Liver (tissue), 9 donors: ENCODE data around the gene ALCAM. TPM values are rescaled to one million over a fixed set of nuclear protein-coding genes. Genes with fewer than 3 reads are reported as not detected.

ENCODE experiments used
- DNase-seq: peaks from one replicate; pipeline ENCODE4 v3.0.0-alpha.2; 2017; ENCODE audit warnings: low spot score
- H3K27ac ChIP-seq, 2 donors: one replicate each; pipeline ENCODE4 v1.7.0; 2013; ENCODE audit warnings: inconsistent platforms in 2 of 2, low read length in 2 of 2, control low read depth in 1 of 2, low read depth in 1 of 2, mild to moderate bottlenecking in 1 of 2
- H3K27me3 ChIP-seq, 4 donors: one replicate each; pipeline versions ENCODE4 v1.6.1 to v1.7.0; 2013; ENCODE audit warnings: low read length in 3 of 4, inconsistent platforms in 1 of 4, mild to moderate bottlenecking in 1 of 4, moderate library complexity in 1 of 4; ENCODE audit not compliant: control insufficient read depth in 4 of 4, insufficient read depth in 4 of 4
- H3K36me3 ChIP-seq, 4 donors: one replicate each; pipeline versions ENCODE4 v1.6.1 to v1.7.0; 2013; ENCODE audit warnings: low read length in 3 of 4, mild to moderate bottlenecking in 3 of 4, low read depth in 1 of 4, moderate library complexity in 1 of 4; ENCODE audit not compliant: control insufficient read depth in 4 of 4, insufficient read depth in 3 of 4
- H3K4me1 ChIP-seq, 4 donors: one replicate each; pipeline versions ENCODE4 v1.6.1 to v1.7.0; 2013; ENCODE audit warnings: low read length in 3 of 4, mild to moderate bottlenecking in 3 of 4, moderate library complexity in 1 of 4; ENCODE audit not compliant: control insufficient read depth in 4 of 4, insufficient read depth in 4 of 4
- H3K4me3 ChIP-seq, 3 donors: one replicate each; pipeline versions ENCODE4 v1.6.1 to v1.7.0; 2013; ENCODE audit warnings: low read length in 3 of 3, control low read depth in 1 of 3, low read depth in 1 of 3, mild to moderate bottlenecking in 1 of 3
- H3K9ac ChIP-seq, 2 donors: one replicate each; pipeline ENCODE4 v1.7.0; 2013; ENCODE audit warnings: low read length in 2 of 2, mild to moderate bottlenecking in 2 of 2, moderate library complexity in 2 of 2, control low read depth in 1 of 2, low read depth in 1 of 2
- H3K9me3 ChIP-seq, 4 donors: one replicate each; pipeline versions ENCODE4 v1.6.1 to v1.7.0; 2013; ENCODE audit warnings: low read length in 3 of 4; ENCODE audit not compliant: control insufficient read depth in 4 of 4
- EGR1 ChIP-seq, 2 donors: IDR thresholded peaks; 2 replicates each; pipeline ENCODE4 v1.6.1; 2016 to 2018; ENCODE audit warnings: antibody characterized with exemption in 2 of 2, low read depth in 2 of 2
- FOXA1 ChIP-seq: IDR thresholded peaks from 2 replicates; pipeline ENCODE4 v1.6.1; 2016; ENCODE audit warnings: antibody characterized with exemption
- FOXA2 ChIP-seq: IDR thresholded peaks from 2 replicates; pipeline ENCODE4 v1.6.1; 2016; ENCODE audit warnings: antibody characterized with exemption
- GABPA ChIP-seq, 2 donors: IDR thresholded peaks in 1 of 2; conservative IDR thresholded peaks in 1 of 2; 2 replicates each; pipeline ENCODE4 v1.6.1; 2016; ENCODE audit warnings: antibody characterized with exemption in 2 of 2, mild to moderate bottlenecking in 1 of 2, moderate library complexity in 1 of 2
- HNF4A ChIP-seq, 2 donors: conservative IDR thresholded peaks; 2 replicates each; pipeline ENCODE4 v1.6.1; 2016; ENCODE audit warnings: antibody characterized with exemption in 2 of 2, mild to moderate bottlenecking in 2 of 2
- HNF4G ChIP-seq: IDR thresholded peaks from 2 replicates; pipeline ENCODE4 v1.6.1; 2016; ENCODE audit warnings: antibody characterized with exemption
- JUND ChIP-seq, 2 donors: IDR thresholded peaks; 2 replicates each; pipeline ENCODE4 v1.6.1; 2016; ENCODE audit warnings: antibody characterized with exemption in 2 of 2
- NR2F2 ChIP-seq: IDR thresholded peaks from 2 replicates; pipeline ENCODE4 v1.6.1; 2016; ENCODE audit warnings: antibody characterized with exemption
- RAD21 ChIP-seq, 2 donors: IDR thresholded peaks; 2 replicates each; pipeline ENCODE4 v1.6.1; 2016; ENCODE audit warnings: antibody characterized with exemption in 2 of 2, mild to moderate bottlenecking in 2 of 2
- SP1 ChIP-seq: IDR thresholded peaks from 2 replicates; pipeline ENCODE4 v1.6.1; 2018; ENCODE audit warnings: antibody characterized with exemption, mild to moderate bottlenecking
- TAF1 ChIP-seq: conservative IDR thresholded peaks from 2 replicates; pipeline ENCODE4 v1.6.1; 2016; ENCODE audit warnings: antibody characterized with exemption, mild to moderate bottlenecking
- YY1 ChIP-seq: IDR thresholded peaks from 2 replicates; pipeline ENCODE4 v1.6.1; 2016; ENCODE audit warnings: antibody characterized with exemption, mild to moderate bottlenecking
- WGBS: extraction: QIAGEN DNeasy Blood & Tissue Kit; methylation state at CpG from one replicate; pipeline ENCODE4 v1.1.7; 2013; 5-methylcytosine and 5-hydroxymethylcytosine counted together
- polyA plus RNA-seq, 2 donors: library from polyadenylated mRNA; stranded (reverse) in 1 of 2; unstranded in 1 of 2; fragments of 200-250 nt in 1 of 2; fragments of >200 nt in 1 of 2; fragmentation: Nextera tagmentation in 1 of 2; extraction: Ambion mirVana in 1 of 2; gene quantifications; one replicate each; pipeline versions ENCODE4 v1.2.1 to v1.2.3, GENCODE V29; 2013 to 2015
- total RNA-seq, 2 donors: library from RNA; depleted of rRNA; stranded (reverse); fragments of >200 nt; gene quantifications; one replicate each; pipeline ENCODE4 v1.2.3, GENCODE V29; 2014
- TF ChIP-seq, protein P1 (sequence below): IDR thresholded peaks from 2 replicates; pipeline ENCODE4 v1.6.1; 2016; ENCODE audit warnings: antibody characterized with exemption
- TF ChIP-seq, protein P2 (sequence below): IDR thresholded peaks from 2 replicates; pipeline ENCODE4 v1.6.1; 2016; ENCODE audit warnings: antibody characterized with exemption, mild to moderate bottlenecking
- TF ChIP-seq, protein P3 (sequence below): IDR thresholded peaks from 2 replicates; pipeline ENCODE4 v1.6.1; 2016; ENCODE audit warnings: antibody characterized with exemption
- donor health status: healthy.
- donor health status: healthy.
- donor health status: healthy.
- donor health status: healthy.
- donor health status: healthy.

The ALCAM gene
- total and polyA plus RNA-seq, 4 donors, result 14.2 to 62.0 (median 32.3) TPM

DNA sequence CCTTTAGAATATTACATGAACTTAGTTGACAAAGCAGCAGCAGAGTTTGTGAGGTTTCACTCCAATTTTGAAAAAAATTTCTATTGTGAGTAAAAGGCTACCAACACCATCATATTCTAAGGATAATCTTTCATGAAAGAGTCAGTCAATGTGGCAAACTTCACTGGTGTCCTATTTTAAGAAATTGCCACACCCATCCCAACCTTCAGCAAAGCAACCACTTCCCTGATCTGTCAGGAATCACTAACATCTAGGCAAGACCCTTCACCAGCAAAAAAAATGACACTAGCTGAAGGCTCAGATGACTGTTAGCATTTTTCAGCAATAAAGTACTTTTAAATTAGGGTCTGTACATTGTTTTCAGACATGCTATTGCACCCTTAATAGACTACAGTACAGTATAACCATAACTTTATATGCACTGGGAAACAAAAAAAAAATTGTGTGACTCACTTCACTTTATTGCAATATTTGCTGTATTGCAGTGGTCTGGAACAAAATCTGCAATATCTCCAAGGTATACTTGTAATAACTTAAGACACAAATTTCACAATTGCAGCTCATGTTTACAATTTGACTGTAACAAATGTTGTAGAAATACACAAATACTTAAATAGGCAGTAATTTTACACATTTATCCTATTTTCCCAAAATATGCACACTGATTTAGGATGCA is 38.9 kb upstream of the ALCAM start:
- Histone ChIP-seq H3K4me1 (no peaks in the 10 kb centered on the region), H3K9me3 (no peaks in the 10 kb centered on the region), H3K27ac (no peak overlapping the region), H3K27me3 (no peaks in the 10 kb centered on the region), H3K9ac (no peak overlapping the region), H3K4me3 (no peak overlapping the region), H3K36me3 (no peaks in the 10 kb centered on the region)
- DNase-seq, result no peak
- no peak for TF ChIP-seq RAD21 (IDR thresholded peaks at IDR 0.05)
- TF ChIP-seq FOXA2, result no peak
- TF ChIP-seq, protein P1, sequence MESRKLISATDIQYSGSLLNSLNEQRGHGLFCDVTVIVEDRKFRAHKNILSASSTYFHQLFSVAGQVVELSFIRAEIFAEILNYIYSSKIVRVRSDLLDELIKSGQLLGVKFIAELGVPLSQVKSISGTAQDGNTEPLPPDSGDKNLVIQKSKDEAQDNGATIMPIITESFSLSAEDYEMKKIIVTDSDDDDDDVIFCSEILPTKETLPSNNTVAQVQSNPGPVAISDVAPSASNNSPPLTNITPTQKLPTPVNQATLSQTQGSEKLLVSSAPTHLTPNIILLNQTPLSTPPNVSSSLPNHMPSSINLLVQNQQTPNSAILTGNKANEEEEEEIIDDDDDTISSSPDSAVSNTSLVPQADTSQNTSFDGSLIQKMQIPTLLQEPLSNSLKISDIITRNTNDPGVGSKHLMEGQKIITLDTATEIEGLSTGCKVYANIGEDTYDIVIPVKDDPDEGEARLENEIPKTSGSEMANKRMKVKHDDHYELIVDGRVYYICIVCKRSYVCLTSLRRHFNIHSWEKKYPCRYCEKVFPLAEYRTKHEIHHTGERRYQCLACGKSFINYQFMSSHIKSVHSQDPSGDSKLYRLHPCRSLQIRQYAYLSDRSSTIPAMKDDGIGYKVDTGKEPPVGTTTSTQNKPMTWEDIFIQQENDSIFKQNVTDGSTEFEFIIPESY, result no peak
- TF ChIP-seq SP1, result no peak
- TF ChIP-seq, protein P2, sequence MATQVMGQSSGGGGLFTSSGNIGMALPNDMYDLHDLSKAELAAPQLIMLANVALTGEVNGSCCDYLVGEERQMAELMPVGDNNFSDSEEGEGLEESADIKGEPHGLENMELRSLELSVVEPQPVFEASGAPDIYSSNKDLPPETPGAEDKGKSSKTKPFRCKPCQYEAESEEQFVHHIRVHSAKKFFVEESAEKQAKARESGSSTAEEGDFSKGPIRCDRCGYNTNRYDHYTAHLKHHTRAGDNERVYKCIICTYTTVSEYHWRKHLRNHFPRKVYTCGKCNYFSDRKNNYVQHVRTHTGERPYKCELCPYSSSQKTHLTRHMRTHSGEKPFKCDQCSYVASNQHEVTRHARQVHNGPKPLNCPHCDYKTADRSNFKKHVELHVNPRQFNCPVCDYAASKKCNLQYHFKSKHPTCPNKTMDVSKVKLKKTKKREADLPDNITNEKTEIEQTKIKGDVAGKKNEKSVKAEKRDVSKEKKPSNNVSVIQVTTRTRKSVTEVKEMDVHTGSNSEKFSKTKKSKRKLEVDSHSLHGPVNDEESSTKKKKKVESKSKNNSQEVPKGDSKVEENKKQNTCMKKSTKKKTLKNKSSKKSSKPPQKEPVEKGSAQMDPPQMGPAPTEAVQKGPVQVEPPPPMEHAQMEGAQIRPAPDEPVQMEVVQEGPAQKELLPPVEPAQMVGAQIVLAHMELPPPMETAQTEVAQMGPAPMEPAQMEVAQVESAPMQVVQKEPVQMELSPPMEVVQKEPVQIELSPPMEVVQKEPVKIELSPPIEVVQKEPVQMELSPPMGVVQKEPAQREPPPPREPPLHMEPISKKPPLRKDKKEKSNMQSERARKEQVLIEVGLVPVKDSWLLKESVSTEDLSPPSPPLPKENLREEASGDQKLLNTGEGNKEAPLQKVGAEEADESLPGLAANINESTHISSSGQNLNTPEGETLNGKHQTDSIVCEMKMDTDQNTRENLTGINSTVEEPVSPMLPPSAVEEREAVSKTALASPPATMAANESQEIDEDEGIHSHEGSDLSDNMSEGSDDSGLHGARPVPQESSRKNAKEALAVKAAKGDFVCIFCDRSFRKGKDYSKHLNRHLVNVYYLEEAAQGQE, result no peak
- TF ChIP-seq GABPA (IDR thresholded peaks at IDR 0.05 in 1 of 2, conservative IDR thresholded peaks at IDR 0.05 in 1 of 2), result no peak
- TF ChIP-seq JUND (IDR thresholded peaks at IDR 0.05), result no peak
- TF ChIP-seq HNF4A (conservative IDR thresholded peaks at IDR 0.05), result no peak
- TF ChIP-seq TAF1, result no peak
- TF ChIP-seq YY1, result no peak
- TF ChIP-seq FOXA1, result no peak
- no peak for TF ChIP-seq HNF4G
- TF ChIP-seq EGR1 (IDR thresholded peaks at IDR 0.05; ENCODE audit: low read depth in 2 of 2), result no peak

DNA sequence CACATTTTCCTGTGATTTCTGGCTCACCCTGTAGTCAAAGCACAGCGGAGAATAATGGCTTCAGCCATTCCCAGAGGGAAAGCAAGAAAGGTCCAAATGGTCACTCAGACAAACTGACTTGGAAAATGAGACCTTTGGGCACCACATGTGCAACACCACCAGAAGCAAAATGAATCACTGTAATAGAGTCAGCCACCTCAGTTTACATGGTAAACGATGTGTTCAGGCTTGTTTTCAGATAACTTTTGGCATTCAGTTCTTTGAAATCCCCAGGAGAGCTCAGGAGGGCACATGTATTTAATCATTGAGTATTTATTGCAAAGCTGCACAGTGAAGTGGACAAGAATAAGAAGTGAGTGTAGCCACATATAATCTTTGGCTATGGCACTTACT is 38.4 kb upstream of the ALCAM start:
- Histone ChIP-seq H3K4me1 (no peaks in the 10 kb centered on the region), H3K4me3 (no peak overlapping the region), H3K27me3 (no peaks in the 10 kb centered on the region), H3K27ac (no peak overlapping the region), H3K9me3 (no peaks in the 10 kb centered on the region), H3K9ac (no peak overlapping the region), H3K36me3 (no peaks in the 10 kb centered on the region)
- WGBS, result 82% methylated on average over 2 of the region's 2 CpGs
- no peak for TF ChIP-seq SP1
- TF ChIP-seq YY1, result no peak
- no peak for TF ChIP-seq GABPA (IDR thresholded peaks at IDR 0.05 in 1 of 2, conservative IDR thresholded peaks at IDR 0.05 in 1 of 2)
- no peak for TF ChIP-seq FOXA2
- TF ChIP-seq, protein P3, sequence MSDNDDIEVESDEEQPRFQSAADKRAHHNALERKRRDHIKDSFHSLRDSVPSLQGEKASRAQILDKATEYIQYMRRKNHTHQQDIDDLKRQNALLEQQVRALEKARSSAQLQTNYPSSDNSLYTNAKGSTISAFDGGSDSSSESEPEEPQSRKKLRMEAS, result no peak
- TF ChIP-seq, protein P1, result no peak
- TF ChIP-seq NR2F2, result no peak
- no peak for DNase-seq
